DMS53 treated with DMSO at 0.1 percent for 48 hours (cell line): ENCODE measurements around the gene PDE3A.

Experiments used
- DNase-seq: peaks from one replicate; lab custom pipeline; 2025; ENCODE audit not compliant: unreplicated experiment; lab: John Stamatoyannopoulos, UW

PDE3A gene

DNA sequence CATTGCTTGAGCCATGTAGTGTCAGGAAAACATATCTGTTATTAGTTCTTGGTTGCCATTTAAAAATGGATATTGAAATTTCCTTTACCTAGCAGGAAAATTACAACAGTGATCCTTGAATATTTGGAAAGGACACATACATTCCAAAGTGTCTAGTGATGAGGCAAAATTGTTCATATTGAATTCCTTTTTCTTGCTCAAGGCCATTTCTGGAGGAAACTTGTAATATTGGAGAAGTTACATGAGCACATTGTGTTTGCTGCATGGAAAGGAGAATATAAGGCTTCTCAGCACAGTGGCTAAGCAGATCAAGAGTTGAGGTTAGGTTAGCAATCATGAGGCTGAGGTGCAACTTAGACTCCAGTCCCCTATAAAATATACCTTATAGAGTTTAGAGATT lies 121.9 kb downstream of the PDE3A start:
- no peak for DNase-seq

DNA sequence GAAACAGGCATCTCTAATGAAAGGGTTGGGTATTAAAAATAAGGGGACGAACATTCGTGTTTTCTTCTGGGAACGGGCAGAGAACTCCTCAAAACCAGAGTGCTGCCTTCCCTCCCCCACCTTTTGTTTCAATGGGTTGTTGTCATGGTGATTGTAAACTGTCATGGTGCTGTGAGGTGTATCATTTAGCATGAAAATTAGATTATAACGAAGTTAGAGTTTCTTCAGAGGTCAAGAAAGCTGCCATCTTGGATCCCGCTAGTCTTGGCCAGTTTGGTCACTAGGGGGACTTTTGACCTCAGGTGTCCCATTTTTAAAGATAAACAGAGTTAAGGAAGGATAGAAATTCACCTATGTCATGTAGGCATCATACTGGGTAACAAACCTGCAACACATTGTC lies 123.0 kb downstream of the PDE3A start:
- DNase-seq = no peak

DNA sequence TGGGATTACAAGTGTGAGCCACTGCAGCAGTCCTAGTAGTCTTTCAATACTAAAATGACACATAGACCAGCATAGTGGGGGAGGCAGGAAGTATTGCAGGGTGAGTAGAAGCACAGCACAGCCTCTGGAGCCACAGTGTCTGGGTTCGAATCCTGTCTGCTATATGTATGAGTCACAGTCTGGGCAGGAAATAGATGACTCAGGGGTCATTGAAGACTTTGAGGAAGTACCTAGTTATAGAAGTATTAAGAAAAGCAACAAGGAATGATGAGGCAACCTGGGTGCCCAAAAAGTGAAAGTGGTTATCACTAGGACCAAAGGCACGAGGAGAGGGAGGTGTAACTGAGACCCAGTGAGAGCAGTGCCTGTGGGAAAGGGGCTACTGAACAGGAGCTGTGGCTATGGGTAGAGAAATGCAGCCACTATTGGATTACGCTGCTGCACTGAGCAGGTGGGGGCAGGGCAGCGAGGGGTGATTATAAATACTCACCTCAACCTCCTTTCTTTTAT lies 124.0 kb downstream of the PDE3A start:
- no peak for DNase-seq

DNA sequence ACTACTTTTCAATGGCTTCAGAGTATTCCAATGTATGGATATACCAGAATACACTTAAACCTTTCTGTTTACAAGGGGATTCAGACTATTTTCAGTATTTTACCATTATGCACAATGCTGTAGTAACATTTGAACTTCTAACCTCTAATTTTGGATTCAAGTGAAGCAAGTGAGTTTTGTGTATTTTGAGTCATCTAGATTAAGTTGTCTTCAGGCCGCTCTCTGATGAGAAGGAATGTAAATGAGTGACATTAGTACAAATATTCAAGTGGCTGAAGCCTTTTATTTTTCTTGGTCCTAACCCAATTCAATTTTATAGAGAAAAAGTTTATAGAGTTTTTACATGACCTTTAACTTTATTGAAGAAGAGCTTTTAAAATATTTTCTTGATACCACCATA lies 125.6 kb downstream of the PDE3A start:
- no peak for DNase-seq

DNA sequence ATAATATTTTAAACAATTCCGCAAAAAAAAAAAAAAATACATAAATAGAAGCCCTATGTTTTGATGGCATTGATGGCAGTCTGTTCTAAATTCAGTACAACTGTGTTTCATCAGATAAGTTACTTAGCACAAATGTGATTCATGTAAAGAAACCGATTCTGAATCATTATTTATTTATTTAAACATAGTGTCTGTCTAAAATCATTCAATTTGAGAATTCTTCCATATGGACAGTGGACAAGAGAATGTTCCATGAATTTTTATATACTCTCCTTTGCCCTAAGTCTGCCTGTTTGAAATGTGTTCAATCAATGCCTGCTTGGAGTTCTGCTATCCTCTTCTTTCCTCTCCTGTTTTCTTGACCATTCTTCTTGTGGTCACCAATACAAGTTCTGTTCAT lies 126.5 kb downstream of the PDE3A start:
- no peak for DNase-seq

DNA sequence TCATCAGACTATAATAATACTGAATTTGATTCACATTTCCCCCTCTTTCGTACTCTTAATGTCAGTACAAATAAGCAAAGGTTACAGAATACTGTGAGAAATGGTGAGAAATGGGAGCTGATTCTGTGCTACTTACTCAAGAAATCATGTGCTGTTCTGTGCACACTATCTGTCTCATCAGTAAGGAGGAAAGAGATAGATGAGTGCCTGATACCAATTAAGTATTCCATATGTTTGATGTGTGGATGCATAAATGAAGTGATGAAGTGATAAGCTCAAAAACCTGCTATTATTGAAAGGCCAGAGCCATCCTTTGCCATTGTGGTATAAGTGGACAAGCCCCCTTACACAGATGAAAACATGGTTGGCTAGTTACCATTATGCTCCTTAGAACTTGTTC lies 127.7 kb downstream of the PDE3A start:
- no peak for DNase-seq

DNA sequence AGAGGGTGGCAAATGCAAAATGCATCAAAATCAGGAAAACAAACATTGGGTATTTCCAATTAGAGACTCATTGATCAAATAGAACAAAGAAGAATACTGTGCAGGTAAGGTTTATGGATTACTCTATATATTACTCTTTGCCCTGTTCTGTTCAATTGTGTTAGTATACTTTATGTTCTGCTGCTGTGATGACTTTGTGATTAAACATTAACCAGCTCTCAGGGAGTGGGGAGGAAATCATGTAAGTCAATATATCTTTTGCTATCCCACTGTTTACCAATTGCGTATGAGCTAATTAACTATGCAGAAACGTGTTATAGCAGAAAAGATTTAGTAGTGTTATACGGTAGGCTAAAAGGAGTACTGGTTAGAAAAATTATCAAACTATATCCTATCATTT lies 129.4 kb downstream of the PDE3A start:
- DNase-seq = peak; percentile 63

DNA sequence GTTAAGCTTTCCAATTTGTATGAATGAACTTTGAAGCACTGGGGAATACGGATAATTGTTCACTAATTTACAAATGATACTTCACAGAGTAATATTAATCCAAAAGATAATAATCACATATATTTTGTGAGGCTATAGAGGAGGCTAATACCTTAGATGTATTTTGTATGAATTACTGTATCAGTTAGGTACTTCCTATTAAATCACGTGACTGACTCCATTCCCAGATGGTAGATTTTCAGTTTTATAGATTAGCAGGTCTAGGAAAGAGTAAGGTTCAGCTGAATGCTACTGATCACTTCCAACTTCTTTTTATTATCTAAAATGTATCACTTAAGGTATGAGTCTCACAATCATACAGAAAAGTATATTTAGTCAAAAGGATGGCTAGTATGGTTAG lies 133.6 kb downstream of the PDE3A start:
- no peak for DNase-seq

DNA sequence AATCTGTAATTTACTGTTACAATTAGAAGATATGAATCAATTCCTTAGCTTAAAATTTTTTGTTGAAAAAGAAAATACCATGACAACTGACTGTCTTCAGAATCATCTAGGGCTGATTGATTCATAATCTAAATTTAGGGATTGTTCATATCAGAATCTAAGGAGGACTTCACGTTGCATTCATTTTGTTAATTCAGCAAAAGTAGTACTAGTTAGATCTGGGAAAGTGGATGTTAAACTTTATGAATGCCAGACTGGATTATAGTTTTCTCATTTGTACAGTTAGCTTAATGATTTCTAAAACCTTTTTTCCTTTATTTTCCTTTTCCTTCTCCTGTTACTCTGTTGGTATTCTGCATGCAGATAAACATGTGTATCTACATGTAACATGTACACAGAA lies 135.5 kb downstream of the PDE3A start:
- no peak for DNase-seq

DNA sequence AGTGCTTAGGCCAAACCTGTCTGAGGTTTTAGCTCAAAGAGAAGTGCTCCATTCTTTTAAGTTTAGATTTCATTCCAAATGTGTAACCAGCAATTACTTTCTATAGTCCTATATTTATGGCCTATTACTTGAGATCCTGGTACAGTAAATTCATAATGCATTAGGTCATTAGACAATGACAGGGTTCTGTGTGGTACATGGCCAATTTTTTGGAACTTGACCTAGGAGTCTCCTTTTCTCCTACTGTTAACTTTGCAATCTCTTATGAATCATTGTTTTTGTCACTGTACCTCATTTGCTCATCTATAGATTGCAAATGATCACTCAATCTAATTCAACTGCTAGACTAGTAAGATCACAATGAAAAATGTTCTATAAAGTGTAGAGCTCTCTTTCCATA lies 136.7 kb downstream of the PDE3A start:
- DNase-seq = no peak

DNA sequence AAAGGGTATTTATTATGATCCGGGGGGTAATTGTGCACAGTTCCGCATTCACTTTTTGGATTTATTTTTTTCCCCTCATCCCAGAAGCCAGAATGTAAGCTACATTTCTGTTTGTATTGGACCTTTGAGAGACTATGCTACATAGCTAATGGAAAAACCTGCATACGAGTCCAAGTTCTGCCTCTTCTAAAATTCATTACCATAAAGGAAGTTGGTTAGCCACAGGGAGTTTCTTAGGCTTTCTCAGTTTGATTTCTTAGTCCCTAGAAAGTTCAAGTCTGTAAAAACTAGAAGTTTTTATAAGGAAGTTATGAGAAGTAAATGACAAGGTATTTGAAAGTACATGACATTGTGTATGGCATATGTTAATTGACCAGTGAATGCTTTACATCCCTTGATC lies 138.7 kb downstream of the PDE3A start:
- DNase-seq = no peak

DNA sequence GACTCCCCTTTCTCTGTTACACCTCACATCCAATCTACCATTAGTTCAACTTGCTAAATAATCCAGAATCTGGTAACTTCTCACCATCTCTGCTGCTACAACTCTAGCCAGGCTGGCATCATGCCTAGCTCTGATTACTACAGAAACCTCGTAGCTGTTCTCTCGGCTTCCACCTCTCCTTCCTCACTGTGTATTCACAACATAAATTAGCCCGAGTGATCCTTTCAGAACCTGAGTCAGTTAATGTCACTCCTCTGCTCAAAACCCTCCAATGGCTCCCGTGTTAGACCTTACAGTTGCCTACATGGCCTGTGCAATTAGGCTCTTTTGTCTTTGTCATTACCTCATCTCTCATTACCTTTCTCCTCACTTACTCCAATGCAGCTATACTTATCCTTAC lies 139.4 kb downstream of the PDE3A start:
- DNase-seq = no peak

DNA sequence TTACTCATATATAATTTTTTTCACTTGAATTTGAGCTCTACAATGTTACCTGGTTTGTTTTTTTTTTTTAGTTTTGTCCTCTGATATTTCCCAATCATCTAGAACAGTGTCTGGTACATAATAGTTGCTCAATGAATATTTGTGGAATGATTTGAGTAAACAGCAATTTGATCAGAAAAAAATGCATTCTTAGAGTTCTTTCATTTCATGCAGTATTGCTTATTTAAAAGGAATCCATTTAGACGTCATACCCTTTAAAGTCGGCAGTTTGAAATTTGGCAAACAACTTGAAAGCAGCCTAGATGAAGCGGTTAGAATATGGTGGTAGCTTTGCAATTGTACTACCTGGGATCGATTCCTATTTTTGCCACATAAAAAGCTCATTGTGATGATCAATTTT lies 140.0 kb downstream of the PDE3A start:
- DNase-seq = no peak

DNA sequence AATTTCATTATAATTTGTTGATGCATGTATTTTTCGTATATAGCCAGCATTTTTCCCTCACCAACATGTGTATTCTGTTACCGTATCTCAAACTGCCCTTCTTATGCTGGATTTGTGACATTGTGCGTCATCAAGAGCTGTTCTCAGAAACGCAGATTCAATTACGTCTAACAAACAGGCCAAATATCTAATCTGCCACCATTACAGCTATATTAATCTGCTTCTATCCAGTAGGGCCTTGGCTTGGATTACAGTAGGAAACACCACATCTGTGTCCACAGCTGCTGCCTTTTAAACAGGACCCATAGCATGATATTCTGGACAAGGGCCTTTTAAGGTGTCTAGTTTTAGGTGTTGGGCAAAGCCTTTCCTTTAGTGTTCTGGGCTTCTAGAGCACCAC lies 140.6 kb downstream of the PDE3A start:
- DNase-seq = no peak

DNA sequence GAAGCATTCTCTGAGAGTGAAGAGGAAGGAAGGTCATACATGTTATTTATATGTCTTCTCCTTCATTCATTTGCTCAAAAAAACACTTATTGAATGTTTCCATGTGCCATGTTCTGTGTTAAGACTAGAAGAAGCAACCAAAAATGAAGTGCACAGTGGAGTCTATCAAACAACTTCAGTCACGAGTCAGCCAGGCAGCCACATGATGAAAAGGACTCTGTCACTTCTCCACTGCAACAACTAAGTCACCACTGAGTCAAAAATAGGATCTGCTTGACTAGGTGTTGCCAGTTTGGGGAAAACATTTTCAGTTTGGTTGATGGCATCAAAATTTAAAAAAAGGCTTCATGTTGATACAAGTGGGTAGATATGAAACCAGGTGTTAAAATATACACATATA lies 142.5 kb downstream of the PDE3A start:
- no peak for DNase-seq

DNA sequence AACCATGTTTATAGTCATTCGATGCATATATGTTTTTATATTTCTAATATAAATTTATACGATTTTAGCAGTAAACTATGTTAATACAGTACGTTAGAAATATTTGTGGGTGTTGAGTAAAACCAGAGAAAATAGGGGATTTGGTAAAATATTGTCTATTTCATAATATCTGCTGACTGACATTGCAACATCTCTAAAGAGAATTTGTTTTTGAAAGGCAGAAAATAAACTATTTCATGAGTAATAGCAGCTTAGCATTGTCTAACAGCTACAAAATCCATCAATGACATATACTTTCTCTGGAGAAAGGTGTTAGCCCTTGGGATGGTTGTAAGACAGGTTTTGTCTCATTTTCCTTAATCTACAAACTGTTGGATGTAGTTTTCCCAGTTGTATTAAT lies 144.9 kb downstream of the PDE3A start:
- no peak for DNase-seq

DNA sequence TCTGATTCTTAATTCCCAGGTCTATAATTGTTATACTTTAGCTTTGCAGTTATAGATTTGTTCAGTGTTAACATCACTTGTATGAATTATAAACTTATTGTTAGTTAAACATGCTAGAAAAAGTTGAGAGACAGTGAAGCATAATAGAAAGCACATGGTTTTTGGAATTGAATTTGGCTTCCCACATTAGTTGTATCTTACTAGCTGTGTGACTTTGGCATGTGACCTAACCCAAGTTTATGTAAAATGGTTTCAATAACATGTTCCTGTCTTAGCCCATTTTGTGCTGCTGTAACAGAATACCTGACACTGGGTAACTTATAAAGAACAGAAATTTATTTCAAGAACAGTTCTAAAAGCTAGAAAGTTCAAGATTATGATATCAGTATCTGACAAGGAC lies 146.3 kb downstream of the PDE3A start:
- no peak for DNase-seq

DNA sequence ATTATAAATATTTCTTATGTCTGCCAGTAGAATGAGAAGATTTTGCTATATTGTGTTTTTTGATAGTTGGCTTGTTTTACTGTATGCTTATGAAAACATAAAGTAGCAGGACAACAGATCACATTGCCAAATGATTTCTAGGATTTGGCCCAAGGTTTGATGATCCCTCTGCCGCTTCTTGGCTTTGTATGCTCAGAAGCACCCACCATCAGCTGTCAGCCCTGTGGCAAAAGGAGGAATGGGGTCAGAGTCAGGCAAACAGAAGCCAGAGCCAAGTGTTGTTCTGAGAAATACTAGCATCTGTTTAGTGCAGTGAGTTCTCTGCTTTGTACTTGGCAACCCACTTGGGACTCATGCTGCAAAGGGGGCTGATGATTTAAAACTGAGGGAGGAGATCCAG lies 152.2 kb downstream of the PDE3A start:
- no peak for DNase-seq

DNA sequence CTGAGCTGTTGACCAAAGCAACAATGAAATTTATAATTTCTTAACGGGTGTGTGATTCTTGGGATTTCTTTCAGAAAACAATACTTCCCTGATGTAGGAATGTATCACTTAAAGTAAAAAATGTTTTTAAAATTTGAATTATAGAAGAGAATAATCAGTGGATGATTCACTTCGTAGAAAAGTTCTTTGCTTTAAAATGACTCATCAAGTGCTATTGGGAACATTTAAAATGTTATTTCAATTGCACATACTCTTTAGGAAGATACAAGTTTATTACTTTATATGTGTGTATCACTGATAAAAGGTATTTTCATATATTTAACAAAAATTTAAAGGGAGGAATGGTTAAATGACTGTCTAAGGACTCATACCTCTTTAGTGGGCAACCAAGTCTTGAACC lies 155.3 kb downstream of the PDE3A start:
- DNase-seq = no peak

DNA sequence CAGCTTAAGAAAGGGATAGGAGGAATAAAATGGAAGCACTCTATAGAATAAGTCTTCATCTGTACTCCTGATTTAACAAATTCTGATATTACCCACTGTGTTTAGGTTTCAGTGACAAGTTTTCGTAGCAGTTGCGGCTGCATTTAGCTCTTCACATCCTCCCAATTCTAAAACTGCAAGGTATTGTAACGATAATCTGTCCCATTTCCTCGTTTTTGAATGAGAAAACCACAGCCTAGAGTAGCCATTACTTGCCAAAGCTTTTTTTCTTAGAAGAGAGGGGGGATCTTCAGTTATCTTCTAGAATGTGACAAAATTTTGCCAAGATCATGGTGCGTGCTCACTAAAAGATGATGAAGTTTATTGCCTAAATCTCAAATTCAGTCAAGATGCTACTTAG lies 155.8 kb downstream of the PDE3A start:
- DNase-seq = no peak

DNA sequence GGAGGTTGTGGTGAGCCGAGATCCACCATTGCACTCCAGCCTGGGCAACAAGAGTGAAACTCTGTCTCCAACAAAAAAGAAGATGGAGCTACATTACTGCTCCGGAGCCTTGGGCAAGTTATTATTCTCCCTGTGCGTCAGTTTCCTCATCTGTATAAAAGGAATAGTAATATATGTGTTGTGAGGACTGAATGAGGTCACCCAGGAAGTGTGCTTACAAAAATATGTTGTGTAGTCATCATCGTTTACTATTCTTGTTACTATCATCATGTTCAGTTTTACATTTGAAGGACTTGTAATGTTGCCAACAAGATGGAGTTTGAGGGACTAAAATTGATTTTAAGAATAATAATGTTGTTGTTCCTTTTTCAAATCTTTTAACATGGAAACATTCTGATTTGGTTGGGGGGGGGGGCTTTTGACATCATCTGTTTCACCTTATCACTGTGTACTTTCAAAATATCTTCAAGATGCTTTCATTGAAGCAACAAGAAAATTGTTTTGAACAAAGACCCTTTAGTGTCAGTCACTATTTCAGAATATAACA lies 156.8 kb downstream of the PDE3A start:
- DNase-seq = peak; percentile 34

DNA sequence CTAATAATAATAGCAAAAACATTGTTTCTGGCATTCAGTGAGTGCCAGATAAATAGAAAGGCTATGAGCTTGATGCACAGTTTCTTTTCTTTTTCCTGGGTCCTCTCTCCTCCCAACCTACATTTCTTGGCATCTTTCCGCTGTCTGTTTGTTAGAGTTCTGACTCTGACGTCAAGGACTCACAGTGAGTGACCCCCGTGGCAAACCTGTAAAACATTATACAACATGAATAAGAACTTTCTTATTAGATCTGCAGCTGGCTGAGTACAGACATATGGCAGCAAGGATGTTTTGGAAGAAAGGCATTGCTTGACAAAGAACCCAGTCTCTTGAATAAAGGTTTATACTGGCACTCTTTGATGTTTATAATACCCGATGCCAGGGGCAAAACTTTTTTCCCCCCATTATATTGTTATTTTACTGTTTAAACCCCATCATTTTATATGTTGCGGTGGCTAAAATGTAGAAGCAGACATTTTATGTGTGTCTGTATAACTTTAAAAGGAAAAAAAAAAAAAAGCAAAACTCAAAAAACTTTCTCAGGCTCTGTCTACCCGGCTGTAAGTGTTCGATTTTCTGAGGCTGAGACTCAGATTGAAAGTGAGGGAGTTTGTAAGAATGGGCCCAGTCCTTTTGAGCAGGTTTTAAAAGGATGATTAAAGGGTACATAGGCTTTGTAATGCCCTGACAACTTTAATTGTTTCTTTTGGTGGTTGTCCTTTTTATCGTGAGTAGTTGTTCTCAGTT lies 159.3 kb downstream of the PDE3A start:
- no peak for DNase-seq

DNA sequence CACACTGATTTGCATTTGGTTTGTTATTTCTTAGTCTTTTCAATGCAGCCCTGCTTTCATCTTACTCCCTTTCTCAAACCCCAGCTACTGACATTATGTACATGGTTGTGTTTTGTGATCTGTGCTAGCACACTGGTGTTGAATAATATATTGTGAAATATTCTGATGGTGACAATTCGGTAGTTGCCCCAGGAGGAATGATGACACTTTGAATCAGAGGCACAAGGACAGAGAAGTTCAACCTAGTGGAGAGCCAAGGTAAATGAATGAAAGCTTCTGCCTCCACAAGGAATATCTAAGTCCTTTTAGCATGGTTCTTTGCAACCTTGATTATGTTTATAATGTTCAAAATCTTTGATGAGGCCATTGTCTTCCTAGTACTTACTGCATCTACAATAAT lies 159.9 kb downstream of the PDE3A start:
- DNase-seq = no peak
